Mesenteric fat pad (tissue), 1 donor: ENCODE results near the gene SMU1. TPM values are rescaled to one million over a fixed set of nuclear protein-coding genes. Genes with fewer than 3 reads are reported as not detected.
"Not testable (repeated sequence)": the region's sequence is repeated elsewhere in the genome, so short reads cannot be mapped to it uniquely, and the experiment has no call there.

Experiments
- DNase-seq: peaks from one replicate; pipeline ENCODE4 v3.0.0-alpha.2; 2020; ENCODE audit warnings: low spot score
- total RNA-seq: library from RNA; stranded (reverse); fragmentation: NEBNext Ultra II Directional; extraction: Animal tissue kit (Norgen Biotek cat#: 25700); gene quantifications from one replicate; pipeline ENCODE4 v1.2.1, GENCODE V29; 2021
- donor health status: DM: yes; HTN: yes; CAD: no.

SMU1 gene
- total RNA-seq, 1 donor from 2014 or later: 17.6 TPM

DNA sequence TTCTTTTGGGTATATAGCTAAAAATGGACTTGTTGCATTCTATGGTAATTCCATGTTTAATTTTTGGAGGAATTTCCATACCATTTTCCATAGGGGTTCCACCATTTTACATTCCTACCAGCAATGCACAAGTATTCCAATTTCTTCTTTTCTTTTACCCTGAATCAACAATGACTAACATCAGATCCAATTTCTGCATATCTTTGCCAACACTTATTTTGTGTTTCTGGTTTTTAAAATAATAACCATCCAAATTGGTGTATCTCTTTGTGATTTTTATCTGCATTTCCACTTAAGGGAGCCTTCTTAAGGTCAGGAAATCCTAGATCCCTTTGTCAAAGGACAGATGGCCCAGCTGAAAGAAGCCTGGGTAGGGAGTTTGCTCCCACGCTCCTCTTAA is 29.5 kb upstream of the SMU1 start:
- DNase-seq: no peak

DNA sequence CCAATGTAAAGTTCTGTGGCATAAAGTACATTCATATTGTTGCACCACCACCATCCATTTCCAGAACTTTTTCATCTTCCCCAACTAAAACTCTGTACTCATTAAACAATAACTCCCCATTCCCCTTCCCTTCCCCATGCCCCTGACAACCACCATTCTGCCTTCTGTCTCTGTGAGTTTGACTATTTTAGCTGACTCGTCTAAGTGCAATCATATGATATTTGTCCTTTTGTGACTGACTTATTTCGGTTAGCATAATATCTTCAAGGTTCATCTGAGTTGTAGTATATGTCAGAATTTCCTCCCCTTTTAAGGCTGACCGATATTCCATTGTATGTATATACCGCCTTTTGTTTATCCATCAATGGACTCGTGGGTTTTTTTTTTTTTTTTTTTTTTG is 29.0 kb upstream of the SMU1 start:
- DNase-seq: no peak

DNA sequence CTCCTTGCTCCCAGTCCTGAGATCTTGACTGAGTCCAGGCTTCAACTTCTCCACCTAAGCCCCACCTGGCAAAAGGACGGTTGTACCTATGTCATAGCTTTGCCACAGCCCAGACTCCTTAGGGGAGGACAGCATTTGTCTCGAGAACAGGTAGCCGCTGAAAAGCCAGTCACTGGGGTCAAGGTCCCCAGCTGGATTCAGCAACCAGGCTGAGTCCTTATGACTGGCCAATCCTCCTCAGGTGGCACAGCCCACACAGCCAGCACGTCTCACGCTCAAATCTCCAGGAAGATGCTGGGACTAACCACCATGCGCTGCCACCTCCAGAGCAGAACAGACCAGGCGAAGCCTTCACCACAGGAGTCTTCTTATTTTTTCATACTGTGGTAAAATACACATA is 27.9 kb upstream of the SMU1 start:
- DNase-seq: no peak

DNA sequence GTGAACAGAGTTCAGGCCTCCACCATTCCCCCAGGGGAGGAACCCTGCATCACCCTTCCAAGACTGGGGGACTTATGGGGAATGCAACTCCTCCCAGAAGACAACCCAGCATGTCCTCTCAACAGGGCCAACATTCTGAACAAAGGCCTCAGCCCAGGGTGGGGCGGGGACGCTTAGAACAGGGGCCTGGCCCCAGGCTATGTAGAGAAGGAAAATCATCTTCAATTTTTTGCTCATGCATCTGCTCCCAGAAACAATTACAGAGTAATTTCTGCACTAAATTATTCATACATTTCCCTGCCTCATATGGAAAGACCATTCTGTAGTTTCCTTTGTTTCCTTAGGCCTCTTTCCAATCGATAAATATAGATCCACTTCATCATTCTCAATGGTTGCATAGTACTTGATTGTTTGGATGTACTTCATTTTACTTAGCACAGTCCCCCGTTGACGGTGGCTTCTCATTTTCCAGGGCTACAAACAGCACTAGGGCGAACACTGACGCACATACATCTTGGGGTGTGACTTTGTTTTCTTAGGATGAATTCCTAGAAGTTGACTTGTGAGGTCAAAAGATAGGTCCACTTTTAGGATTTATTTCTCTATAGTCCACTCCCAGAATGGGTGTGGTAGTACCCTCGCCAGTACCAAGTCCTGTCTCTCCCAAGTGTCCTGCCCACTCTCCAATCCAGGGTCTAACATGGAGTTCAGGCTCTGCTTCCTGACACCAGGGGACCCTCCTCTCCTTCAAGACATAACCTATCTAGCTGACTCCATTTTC is 27.2 kb upstream of the SMU1 start:
- DNase-seq: no peak

DNA sequence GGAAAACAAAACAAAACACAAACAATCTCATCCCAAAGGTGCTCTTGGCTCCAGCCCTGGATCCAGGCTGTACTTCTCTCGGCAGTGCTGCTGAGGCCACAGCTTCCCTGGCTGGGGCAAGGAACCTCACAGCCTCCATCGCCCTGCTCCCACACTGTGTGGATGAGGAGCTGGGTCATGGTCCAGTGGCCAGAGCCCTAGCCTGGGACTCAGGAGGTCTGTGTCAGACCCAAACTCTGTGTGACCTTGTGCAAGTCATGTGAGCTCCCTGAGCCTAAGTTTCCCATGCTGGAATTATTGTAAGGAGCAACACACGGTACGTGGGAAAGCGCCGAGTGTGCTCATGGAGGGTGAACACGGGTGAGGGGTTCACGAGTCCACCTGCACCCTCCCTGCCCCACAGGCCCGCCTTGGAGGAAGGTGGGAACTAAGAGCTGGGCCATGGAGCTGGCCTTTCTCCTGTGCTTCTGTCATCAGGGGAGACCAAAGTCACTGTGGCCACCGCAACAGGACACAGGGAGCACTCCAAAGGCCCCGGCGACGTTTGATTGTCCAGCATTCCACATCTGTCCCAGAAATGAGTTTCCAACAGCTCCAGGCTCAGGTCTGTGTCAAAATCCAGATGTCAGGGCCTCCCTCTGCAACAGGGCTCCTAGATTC is 26.2 kb upstream of the SMU1 start:
- peak; percentile 71 for DNase-seq

DNA sequence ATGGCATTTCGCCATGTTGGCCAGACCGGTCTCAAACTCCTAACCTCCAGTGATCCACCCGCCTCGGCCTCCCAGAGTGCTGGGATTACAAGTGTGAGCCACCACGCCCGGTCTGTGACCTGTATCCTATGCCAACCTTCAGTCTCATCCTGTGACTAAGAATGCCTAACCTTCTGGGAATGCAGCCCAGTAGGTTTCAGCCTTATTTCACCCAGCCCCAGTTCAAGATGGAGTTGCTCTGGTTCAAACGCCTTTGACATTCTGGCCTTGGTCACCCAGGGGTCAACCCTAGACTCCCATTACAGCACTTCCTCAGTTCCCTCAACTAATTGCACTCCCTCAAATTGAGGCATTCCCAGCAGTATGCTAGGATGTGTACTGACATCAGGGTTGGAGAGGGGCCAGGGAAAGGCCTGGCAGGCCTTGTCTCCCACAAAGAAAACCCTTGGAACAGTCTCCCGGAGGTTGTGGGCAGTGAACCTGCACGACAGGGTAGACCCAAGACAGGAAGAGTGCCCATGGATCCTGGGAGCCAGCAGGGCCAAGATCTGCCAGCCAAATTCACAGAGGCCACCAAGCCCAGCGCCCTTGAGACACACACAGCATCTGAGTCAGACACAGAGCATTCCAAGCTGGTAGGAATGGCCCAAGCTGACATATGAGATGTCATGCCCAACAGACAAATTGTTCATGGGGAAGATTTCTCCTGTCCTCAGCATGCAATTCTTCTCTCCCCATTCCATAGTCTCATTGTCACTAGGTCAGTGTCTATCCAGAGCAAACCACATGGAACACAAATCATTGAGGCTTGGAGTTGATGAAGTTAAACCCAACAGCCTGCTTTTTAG is 24.9 kb upstream of the SMU1 start:
- DNase-seq: peak; percentile 74

DNA sequence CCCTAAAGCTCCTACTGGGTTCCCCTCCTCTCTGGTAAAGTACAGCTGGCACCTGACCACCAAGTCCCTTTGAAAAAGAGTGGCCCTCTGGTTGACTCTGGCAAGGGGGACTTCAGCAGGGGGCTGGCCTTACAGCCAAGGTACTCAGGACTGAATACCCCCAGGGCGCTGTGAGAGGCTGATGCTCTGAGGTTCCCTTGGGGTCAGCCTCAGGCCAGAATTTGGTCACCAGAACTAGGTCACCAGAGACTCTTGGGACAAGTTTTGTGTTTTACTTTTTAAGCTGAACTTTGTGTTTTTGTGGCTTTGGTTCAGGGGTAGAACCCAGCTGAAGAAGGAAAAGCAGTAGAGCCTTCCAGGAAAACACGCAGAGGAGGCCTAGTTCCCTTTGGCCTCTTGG is 23.3 kb upstream of the SMU1 start:
- no peak for DNase-seq

DNA sequence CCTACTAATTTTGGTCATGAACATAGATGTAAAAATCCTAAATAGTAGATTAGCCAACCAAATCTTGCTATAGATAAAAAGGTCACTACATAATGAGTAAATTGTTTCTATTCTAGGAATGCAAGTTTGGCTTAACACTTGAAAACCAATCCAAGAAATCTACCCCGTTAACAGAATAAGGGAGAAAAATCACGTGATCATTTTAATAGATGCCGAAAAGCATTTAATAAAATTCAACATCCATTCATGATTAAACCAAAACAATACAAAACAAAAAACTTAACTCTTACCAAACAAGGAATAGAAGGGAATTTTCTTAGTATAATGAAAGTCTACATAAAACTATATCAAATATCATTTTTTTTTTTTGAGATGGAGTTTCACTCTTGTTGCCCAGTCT is 20.7 kb upstream of the SMU1 start:
- no peak for DNase-seq

DNA sequence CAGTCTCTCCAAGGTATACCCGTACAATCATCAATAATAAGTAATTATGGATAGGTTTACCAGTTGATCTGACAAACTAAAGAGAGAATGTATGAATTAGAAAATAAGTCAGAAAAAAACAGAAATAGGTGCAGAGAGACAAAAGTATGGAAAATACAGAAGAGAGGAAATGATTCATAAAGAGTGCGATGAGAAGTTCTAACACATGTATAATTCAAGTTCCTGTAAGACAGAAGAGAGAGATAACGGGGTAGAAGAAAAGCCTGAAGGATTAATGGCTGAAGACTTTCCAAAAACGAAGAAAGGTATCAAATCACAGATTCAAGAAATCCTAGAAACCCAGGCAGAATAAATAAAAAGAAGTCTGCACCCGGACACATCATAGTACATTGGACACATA is 16.2 kb upstream of the SMU1 start:
- DNase-seq: no peak

DNA sequence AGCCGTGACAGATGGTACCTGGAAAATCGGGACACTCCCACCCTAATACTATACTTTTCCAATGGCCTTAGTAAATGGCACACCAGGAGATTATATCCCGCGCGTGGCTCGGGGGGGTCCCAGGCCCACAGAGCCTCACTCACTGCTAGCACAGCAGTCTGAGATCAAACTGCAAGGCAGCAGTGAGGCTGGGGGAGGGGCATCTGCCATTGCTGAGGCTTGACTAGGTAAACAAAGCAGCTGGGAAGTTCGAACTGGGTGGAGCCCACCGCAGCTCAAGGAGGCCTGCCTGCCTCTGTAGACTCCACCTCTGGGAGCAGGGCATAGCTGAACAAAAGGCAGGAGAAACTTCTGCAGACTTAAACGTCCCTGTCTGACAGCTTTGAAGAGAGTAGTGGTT is 9.2 kb upstream of the SMU1 start:
- DNase-seq: not testable (repeated sequence)

DNA sequence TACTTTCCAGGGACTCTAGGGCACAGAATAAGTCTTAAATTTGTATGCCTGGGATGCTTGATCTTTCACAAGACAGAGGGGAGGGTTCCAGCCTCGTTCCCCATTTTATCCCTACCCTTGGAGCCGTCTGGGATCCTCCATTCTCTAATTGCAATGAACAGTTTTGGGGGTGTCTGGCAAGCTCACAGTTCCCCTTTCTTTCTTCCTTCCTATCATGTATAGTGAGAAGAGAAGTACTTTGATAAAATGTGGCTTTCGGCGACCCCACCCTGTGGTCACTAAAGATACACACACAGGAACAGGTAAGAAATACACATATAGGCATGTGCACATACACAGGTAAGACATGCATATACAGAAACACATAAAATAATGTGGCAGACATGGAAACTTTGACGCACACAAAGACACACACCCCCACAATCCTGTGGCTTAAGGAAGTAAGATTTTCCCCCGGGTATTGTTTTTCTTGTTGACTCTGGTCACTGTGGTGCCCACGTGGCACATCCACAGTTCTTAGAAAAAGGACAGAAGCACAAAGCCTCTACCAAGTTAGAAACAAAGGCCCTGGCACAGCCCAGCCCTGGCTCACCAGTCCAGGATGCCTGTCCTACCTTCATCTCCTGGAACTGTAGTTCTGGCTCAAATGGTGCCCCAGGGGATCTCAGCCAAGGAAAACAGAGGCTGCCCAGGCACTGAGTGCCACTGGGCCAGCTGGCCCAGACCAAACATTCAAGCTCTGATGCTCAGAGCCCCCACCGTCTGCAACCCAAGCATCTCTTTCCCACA is 6.3 kb upstream of the SMU1 start:
- DNase-seq: no peak

DNA sequence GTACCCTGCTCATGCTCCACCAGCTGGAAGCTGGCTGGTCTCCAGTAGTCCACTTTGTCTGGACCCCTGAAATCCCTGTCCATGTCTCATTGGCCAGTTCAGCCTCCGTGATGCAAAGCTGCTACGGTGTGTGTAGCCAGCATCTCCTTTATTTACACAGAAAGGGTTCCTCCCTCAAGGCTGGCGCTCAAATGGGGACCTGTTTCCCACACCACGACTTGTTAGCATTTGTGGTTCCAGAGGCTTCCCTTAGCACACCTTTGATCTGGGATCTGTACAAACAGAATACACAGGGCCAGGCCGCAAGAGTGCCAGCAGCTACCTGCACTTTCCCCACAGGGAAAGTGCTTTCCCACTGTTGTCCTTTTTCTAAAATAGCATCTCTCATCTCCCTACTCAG is 5.7 kb upstream of the SMU1 start:
- no peak for DNase-seq

DNA sequence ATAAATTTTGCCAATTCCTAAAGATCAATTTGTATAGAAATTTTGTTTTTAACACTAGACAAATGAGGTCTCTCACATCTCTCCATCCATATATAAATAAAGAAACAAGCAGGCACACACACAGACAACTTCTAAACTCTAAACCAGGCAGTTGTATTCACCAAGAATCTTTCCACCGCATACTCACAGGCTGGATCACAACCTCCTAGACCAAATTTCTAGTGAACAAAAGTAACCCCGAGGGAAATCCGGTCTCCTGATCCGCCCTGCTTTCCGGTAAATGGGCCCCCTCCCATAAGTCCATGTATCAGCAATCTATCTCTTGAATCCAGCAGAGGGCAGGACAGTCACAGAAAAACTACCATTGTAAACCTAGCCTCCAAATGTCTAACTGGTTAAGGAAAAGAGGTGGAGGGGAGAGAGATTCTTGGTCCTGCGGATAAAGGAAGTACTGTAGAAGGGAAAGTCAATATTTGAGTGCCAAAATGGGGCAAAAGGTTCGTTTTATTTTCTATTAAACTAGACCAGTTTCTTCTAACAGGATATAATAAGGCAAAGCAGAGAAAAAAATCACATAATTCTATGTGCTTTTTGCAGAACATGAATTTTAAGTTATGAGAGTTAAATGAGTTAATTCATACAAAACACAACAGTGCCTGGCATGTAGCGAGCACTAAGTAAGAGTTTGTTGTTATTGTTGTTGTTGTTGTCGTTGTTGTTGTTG is 4.8 kb upstream of the SMU1 start:
- DNase-seq: no peak

DNA sequence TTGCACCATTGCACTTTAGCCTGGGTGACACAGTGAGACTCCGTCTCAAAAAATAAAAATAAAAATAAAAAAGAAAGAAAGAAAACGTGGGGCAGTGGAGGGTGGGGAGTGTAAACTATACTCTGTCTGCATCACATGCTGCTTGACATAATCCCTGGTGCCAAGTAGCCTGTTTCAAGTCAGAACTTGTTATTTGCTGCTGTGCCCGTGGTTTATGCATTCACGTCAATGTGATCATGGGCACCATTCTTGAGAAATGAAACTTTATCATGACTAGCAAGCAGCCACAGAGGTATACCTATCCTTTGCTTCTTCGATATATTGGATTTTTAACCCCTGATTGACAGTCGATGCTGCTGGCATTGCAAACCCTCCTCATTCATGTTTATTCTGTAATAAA is 4.1 kb upstream of the SMU1 start:
- no peak for DNase-seq

DNA sequence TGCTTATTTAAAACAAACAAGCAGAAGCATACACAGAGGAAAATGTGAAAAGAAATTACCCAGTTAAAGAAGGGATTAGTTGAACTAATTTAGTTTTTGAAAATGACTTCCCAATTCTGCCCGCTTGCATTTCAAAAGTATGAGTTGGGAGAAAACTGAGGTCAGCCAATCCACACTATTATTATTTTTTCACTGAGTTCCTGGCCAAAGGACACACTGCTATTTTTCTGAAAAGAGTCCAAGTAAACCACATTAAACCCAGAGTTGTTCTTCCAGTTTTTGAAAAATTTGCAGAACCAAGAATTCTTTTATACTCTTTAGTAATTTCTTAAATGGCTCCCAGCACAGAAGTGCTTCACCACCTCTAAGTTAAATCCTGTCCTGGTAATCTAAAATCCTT is 7.5 kb downstream of the SMU1 start:
- no peak for DNase-seq

DNA sequence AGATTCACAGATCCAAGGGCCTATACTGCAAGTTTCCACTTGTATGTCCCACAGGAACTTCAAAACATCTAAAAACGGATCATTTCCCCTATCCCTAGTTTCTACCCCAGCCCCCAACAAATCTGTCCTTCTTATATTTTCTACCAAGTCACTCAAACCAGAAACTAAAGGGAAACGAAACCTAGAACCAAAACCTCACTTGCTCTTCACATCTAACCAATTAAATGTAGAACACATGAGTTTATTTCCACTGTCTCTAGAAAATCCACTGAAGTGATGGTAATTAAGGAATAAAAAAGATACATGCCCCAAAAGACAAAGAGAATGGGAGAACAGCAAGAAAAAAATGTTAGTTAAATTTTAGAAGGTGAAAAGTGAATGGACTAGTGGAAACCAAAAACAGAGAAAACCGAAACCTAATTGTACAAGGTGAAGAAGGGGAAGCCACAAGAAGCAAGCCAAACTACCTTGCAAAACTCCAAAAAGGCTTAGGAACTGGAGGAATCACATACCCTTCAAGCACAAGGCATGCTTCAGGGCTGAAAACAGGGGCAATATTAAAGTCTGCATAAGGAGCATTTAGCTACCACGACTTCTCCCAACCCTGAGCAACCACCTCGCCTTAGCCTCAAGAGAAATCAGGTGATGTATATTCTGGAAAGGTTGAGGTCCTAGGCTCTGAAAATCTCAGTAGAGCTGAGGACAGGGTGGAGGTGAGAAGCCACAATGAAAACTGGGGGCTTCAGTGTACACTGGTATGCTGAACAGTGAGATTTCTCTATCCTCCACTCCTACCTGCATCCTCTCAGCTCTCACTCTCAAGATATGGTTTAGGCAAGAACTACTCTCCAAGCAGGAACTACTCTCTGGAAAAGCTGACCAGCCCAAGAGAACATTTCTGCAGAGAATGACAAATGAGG is 11.1 kb downstream of the SMU1 start:
- no peak for DNase-seq

DNA sequence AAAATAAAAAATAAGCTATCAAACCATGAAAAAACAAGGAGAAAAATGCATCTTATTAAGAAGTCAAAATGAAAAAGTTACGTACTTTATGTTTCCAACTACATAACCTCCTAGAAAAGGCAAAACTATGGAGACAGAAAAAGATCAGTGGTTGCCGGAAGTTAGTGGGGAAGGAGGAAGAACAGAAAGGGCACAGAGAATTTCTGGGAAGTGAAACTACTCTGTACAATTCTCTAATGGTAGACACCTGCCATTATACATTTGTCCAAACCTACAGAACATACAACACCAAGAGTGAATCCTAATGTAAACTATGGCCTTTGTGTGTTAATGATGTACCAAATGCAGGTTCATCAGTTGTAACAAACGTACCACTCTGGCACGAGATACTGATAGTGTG is 25.3 kb downstream of the SMU1 start:
- DNase-seq: no peak

DNA sequence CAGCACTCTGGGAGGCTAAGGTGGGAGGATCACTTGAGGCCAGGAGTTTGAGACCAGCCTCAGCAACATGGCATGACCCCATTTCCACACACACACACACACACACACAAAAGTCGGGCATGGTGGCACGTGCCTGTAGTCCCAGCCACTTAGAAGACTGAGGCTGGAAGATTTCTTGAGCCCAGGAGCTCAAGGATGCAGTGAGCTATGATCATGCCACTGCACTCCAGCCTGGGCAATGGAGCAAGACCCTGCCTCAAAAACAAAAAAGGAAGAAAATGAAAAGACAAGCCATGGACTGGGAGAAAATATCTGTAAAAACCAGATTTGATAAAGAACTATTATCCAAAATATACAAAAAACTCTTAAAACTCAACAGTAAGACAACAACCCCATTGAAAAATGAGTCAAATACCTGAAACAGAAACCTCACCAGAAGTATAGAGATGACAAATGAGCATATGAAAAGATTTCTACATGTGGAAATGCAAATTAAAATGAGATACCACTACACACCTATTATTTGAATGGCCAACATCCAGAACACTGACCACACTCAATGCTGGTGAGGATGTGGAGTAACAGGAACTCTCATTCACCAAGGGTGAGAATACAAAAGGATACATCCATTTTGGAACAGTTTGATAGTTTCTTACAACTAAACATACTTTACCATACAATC is 26.7 kb downstream of the SMU1 start:
- no peak for DNase-seq

DNA sequence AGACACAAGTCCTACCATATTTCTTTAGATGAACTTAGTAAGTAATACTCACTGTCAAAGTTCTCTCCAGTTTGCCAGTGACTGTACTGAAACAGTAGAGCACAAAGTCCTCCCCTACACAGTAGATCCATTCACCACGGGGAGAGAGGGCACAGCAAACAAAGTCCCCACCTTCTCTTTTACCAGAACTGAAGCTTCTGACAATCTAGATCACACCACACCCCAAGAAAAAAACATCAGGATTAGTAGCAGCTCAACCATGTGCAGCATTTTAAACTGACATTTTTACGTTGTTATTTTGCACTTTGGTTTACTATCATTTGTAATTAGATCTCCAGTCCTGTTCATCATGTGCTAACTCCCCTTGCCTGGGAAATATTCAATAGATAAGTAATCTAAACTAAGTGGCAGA is 28.4 kb downstream of the SMU1 start:
- no peak for DNase-seq
